ENCODE results near the gene CLDN11.

CLDN11 gene

GRCh38 chr3:170448584-170448983, 29.9 kb downstream of the CLDN11 start:
- no peak for DNase-seq (ENCODE audit: low read depth)
- no peak overlapping the region for H3K4me3 ChIP-seq (replicated peaks; ENCODE audit: low read depth, low read length)
- no peak for TF ChIP-seq CTCF (IDR thresholded peaks at IDR 0.05; ENCODE audit: low read length, missing control alignments)

GRCh38 chr3:170450039-170450438, 31.4 kb downstream of the CLDN11 start:
- DNase-seq (ENCODE audit: low read depth), result no peak
- TF ChIP-seq CTCF (IDR thresholded peaks at IDR 0.05; ENCODE audit: low read length, missing control alignments), result no peak
- H3K4me3 ChIP-seq (replicated peaks; ENCODE audit: low read depth, low read length), result no peak overlapping the region

GRCh38 chr3:170454509-170454908, 35.8 kb downstream of the CLDN11 start:
- no peak for TF ChIP-seq CTCF (IDR thresholded peaks at IDR 0.05; ENCODE audit: low read length, missing control alignments)
- no peak for DNase-seq (ENCODE audit: low read depth)
- no peak overlapping the region for H3K4me3 ChIP-seq (replicated peaks; ENCODE audit: low read depth, low read length)

GRCh38 chr3:170458285-170458684, 39.6 kb downstream of the CLDN11 start:
- TF ChIP-seq CTCF (IDR thresholded peaks at IDR 0.05; ENCODE audit: low read length, missing control alignments), result no peak
- DNase-seq (ENCODE audit: low read depth), result no peak
- no peak overlapping the region for H3K4me3 ChIP-seq (replicated peaks; ENCODE audit: low read depth, low read length)

- DNase-seq (ENCODE audit: low read depth), result no peak
- H3K4me3 ChIP-seq (replicated peaks; ENCODE audit: low read depth, low read length), result no peak overlapping the region
- no peak for TF ChIP-seq CTCF (IDR thresholded peaks at IDR 0.05; ENCODE audit: low read length, missing control alignments)
Measured at GRCh38 chr3:170463011-170463410, 44.3 kb downstream of the CLDN11 start.

GRCh38 chr3:170465955-170466354, 47.3 kb downstream of the CLDN11 start:
- no peak overlapping the region for H3K4me3 ChIP-seq (replicated peaks; ENCODE audit: low read depth, low read length)
- no peak for DNase-seq (ENCODE audit: low read depth)
- TF ChIP-seq CTCF (IDR thresholded peaks at IDR 0.05; ENCODE audit: low read length, missing control alignments), result no peak

GRCh38 chr3:170467007-170467406, 48.3 kb downstream of the CLDN11 start:
- DNase-seq (ENCODE audit: low read depth), result no peak
- no peak overlapping the region for H3K4me3 ChIP-seq (replicated peaks; ENCODE audit: low read depth, low read length)
- no peak for TF ChIP-seq CTCF (IDR thresholded peaks at IDR 0.05; ENCODE audit: low read length, missing control alignments)

Data from fibroblast of pulmonary artery (primary cell).